NCI-H345 treated with DMSO at 0.1 percent for 48 hours (cell line): ENCODE data around the gene TNS3.
"Not testable (repeated sequence)": the region's sequence is repeated elsewhere in the genome, so short reads cannot be mapped to it uniquely, and the experiment has no call there.

Source experiments
- DNase-seq: peaks from one replicate; lab custom pipeline; 2025; ENCODE audit not compliant: unreplicated experiment; lab: John Stamatoyannopoulos, UW

The TNS3 gene

GRCh38 chr7:47273088-47273487, 308.8 kb downstream of the TNS3 start:
- DNase-seq = no peak

- DNase-seq = no peak
Observed at GRCh38 chr7:47271749-47272148, 310.2 kb downstream of the TNS3 start.

- DNase-seq = no peak
Observed at GRCh38 chr7:47268851-47269836, 312.8 kb downstream of the TNS3 start.

DNA sequence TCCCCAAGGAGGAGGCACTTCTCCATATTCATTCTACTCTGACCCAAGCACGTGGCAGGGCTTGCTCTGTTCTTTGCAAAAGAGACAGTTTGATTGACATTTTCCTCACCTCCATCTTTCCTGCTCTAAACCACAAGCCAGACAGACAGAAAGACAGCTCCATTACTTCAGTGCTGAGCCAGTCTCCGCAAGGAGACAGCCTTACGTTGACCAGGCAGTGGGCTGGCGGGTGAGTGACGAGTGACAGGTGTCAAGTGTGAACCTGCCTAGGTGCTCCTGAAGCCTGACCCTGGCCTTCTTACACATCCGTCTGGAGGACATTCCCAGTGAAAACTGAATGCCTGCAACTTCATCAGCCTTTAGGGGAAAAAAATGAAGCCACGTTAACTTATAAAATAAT, 314.6 kb downstream of the TNS3 start:
- no peak for DNase-seq

DNA sequence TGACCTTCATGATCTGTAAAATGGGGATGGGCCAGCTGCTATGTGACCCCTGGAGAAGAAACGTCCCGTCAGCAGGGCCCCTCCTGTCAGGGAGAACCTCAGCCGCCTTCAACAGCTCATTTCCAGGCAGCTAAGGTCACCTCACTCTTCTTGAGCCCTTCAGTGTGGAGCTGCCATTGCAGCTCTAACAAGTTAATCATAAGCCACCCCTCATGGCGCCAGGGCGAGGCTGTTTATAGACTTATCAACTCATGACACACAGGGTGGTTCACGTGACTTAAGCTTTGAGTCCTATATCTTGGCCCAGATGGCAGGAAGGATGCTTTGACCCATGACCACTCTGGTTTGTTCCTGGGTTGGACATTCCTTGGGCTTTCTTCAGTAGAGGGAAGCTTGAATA, 315.1 kb downstream of the TNS3 start:
- DNase-seq = no peak

- DNase-seq = peak; percentile 43
Observed at GRCh38 chr7:47266131-47266706, 315.7 kb downstream of the TNS3 start.

DNA sequence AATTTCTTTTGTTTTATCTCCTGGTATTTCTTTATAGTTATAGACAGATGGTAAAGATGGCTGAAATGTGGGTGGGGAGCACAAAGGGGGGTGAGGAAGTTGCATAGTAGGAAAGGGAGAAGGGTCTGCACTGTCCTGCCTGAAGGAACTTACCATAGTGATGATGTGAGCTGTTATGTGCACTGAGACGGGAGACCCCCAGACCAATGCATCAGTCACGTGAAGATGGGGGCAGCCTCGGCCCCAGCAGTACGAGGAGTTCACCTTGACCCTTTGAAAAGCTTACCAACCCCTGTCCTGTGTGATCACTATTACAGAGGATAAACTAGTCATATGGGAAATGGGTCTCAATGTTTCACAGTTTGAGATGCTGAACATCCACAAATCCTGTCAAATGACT, 316.3 kb downstream of the TNS3 start:
- no peak for DNase-seq

GRCh38 chr7:47264021-47264651, 317.8 kb downstream of the TNS3 start:
- no peak for DNase-seq

GRCh38 chr7:47262881-47263280, 319.0 kb downstream of the TNS3 start:
- no peak for DNase-seq

DNA sequence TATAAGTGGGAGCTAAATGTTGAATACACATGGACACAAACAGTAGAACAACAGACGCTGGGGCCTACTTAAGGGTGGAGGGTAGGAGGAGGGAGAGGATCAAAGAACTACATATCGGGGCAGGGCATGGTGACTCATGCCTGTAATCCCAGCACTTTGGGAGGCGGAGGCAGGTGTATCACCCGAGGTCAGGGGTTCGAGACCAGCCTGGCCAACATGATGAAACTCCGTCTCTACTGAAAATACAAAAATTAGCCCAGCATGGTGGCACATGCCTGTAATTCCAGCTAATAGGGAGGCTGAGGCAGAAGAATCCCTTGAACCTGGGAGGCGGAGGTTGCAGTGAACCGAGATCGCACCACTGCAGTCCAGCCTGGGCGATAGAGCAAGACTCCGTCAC, 319.8 kb downstream of the TNS3 start:
- not testable (repeated sequence) for DNase-seq

GRCh38 chr7:47260270-47260669, 321.6 kb downstream of the TNS3 start:
- no peak for DNase-seq

GRCh38 chr7:47259682-47260081, 322.2 kb downstream of the TNS3 start:
- no peak for DNase-seq

DNA sequence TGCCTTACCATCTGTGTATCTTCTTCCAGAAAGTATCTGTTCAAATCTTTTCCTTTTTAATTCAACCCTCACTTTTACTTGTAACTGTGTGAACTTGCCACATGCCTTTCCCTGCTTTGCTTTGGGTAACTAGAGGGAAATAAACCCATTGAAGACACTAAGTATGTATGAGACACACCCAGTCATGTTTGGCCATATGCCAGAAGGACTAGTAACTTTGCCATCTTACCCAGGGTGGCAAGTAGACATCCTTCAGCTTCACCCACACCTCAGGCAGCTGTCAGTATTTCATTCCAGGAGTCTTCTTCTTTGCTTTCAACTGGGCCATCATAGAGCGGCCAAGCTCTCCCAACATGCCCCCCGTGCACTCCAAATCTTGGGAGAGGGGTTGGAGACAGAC, 323.1 kb downstream of the TNS3 start:
- DNase-seq = no peak

GRCh38 chr7:47256016-47256415, 325.9 kb downstream of the TNS3 start:
- DNase-seq = no peak

GRCh38 chr7:47255441-47255840, 326.5 kb downstream of the TNS3 start:
- DNase-seq = no peak

- DNase-seq = no peak
Observed at GRCh38 chr7:47255007-47255406, 326.9 kb downstream of the TNS3 start.

GRCh38 chr7:47254081-47254977, 327.6 kb downstream of the TNS3 start:
- DNase-seq = peak; percentile 33

DNA sequence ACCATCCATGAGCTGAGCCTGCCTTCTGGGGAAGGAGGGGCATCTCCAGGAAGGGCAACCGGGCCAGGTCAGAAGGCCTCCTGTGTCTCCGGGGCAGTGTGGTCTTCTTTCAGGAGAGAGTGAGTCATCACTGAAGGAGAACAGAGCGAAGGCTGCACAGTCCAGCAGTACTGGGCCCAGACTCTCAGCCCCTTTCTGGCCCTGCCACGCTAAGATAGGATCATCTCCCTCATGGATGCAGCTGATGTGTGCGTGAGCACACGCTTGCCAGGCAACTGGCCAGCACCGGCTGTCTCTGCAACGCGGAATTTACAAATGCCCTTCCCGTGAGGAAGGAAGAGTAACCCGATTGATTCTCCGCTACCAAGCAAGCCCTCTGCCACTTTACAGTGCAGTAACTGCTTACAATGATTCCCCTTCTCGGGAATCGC, 328.2 kb downstream of the TNS3 start:
- no peak for DNase-seq

- DNase-seq = no peak
Observed at GRCh38 chr7:47252675-47253074, 329.2 kb downstream of the TNS3 start.

DNA sequence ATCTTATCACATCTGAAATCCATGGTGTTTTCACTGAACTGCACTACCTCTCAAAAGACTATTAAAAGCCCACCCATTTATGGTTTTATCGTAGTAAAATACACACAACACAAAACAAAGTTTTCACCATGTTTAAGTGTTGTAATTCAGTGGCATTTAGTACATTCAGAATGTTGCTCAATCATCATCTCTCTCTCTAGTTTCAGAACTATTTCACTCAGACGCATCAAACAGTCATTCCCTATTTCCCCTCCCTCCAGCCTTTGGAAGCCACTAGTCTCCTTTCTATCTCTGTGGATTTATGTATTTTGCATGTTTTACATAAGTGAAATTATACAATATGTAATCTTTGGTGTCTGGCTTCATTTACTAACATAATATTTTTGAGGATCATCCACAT, 332.6 kb downstream of the TNS3 start:
- DNase-seq = no peak

DNA sequence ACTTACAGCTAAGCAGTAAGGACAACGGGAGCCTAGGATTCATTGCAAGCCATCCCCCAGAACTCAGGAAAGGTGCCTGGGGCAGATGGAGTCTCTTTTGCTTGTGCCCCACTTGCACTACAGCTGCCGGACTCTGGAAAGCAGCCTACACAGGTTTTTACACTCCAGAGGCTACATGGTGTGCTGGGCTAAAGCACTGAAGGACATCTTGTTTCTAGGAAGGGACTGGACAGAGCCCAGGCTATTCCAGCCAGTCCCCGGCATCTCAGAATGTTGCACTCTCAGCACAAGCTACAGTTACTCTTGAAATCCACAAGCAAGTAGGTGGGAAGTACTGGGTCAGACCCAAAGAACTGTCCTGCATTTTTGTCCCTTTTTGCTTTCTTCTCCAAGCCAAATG, 333.1 kb downstream of the TNS3 start:
- no peak for DNase-seq
